Heart left ventricle (tissue), 13 donors: ENCODE results near the gene DAAM1.

Experiments
- CTCF ChIP-seq, 12 donors: fragments of 200-600 bp; sonication (generic) in 4 of 12; IDR thresholded peaks; one replicate each; pipeline versions ENCODE4 v1.5.0 to v1.8.0; 2018 to 2022; ENCODE audit warnings: antibody characterized with exemption in 12 of 12, mild to moderate bottlenecking in 5 of 12
- POLR2A ChIP-seq, 2 donors: fragments of 450-650 bp; IDR thresholded peaks; one replicate each; pipeline ENCODE4 v1.6.1; 2017; ENCODE audit warnings: antibody characterized with exemption in 2 of 2, mild to moderate bottlenecking in 2 of 2, moderate library complexity in 2 of 2
- donor health status: ischemic (EF 13 %, LVEDD 7.1; RV severe dilation, severe dysfunction).
- donor health status: DM: no; HTN: yes; CAD: no.
- donor health status: DM: no; HTN: no; CAD: no.
- donor health status: ischemic (EF 25% LVEDD 6.9; RV normal size, moderate dysfunction).
- donor health status: ischemic (EF 25% LVEDD 5.7; RV mildly dilated, moderate dysfunction).
- donor health status: ischemic (EF 35%, LVEDD 5.7; RV mildly dilated, moderate dysfunction).
- donor health status: nonischemic (EF 11% LVEDD 7.7; RV severe dilation, severe dysfunction).
- donor health status: DM: yes; HTN: yes; CAD: no.
- donor health status: PGD.
- donor health status: ischemic (EF 29% LVEDD 5.4; RV normal size, mild dysfunction).
- donor health status: nonischemic (EF 23%, LVEDD 6.1; RV moderate dilation, normal function).

GRCh38 chr14:59346796-59347510 is 158.5 kb downstream of the DAAM1 start:
- TF ChIP-seq CTCF (IDR thresholded peaks at IDR 0.05) (no peak), POLR2A (IDR thresholded peaks at IDR 0.05) (no peak)
